Fibroblast of skin of back (primary cell): ENCODE results near the gene ANKRD6.

Experiments used
- DNase-seq: peaks from one replicate; pipeline ENCODE4 v3.0.0-alpha.2; 2013

ANKRD6 gene

GRCh38 chr6:89566008-89566800, 133.3 kb downstream of the ANKRD6 start:
- DNase-seq: no peak

DNA sequence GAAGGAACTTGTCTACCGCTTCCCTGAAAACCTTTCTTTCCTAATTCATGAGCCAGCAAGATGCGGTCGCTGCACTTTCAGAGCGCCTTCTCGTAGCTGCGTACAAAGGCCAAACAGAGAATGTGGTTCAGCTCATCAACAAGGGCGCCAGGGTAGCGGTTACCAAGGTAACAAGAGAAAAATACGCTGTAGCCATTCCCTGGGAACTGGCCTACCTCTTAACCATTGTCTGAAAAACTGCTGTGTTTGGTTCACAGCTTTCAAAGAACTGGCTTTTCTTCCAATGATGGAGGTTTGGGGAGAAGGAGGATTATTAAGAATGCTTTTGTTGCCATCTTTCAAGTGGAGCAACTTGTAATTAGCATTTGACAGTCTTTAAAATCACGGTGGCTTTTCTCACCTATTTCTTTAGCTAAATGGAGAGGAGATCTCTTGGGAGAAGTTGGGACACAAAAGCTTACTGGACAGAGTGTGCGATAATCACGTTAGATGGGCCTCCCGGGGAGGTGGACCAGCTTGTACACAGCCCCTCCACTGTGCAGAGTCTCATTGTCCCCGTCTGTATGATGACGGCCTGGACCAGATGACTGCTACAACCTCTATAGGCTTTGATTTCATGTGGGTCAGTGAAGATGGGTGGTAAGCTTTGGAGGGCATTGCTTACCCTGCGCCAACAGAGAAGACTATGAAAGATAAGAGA, 134.1 kb downstream of the ANKRD6 start:
- no peak for DNase-seq

- no peak for DNase-seq
Measured at GRCh38 chr6:89567630-89568390, 134.9 kb downstream of the ANKRD6 start.

- DNase-seq: no peak
Measured at GRCh38 chr6:89574910-89575561, 142.1 kb downstream of the ANKRD6 start.

GRCh38 chr6:89575562-89575960, 142.6 kb downstream of the ANKRD6 start:
- DNase-seq: peak; percentile 48

- no peak for DNase-seq
Measured at GRCh38 chr6:89580997-89581666, 148.2 kb downstream of the ANKRD6 start.

- DNase-seq: no peak
Measured at GRCh38 chr6:89581689-89582088, 148.7 kb downstream of the ANKRD6 start.

DNA sequence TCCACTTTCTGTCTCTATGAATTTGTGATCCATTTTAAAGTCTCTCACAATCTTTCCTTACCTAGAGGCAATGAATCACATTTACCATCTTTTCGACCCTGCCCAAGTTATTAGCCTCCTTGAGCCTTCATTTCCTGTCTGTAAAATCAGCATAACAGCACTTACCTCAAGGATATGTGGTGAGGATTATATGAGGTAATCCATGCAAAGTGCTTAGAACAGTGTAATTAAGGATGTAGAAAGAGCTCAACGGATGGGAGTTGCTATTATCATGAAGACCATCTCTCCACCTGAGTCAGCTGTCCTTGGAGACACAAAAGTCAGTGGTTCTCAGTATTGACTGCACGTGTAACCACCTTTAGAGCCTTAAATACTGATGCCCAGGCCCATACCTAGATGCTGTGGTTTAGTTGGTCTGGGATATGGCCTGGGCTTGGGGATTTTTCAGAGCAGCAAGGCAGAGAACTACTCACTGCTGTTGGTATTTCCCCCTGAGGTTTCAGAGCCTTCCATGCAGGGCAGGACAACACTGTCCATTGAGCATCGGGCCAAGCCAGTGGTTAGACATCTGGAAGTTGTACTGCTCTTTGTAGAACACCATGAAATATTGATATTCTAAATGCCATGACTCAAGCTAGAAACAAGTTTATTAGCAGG, 149.8 kb downstream of the ANKRD6 start:
- no peak for DNase-seq

GRCh38 chr6:89583559-89583958, 150.6 kb downstream of the ANKRD6 start:
- no peak for DNase-seq

DNA sequence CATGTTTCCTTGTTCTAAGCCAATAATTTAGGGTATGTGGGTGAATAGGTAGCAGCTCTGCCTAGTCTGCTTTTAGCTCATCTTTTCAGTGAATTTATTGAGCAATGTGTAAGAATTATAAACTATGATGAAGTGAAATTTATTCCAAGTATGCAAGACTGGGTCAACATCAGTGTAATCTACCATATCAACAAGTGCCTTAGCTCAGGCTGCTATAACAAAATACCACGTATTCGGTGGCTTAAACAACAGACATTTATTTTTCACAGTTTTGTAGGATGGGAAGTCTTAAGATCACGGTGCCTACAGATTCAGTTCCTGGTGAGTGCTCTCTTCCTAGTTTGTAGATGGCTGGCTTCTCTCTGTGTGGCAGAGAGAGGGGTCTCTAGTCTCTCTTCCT, 151.6 kb downstream of the ANKRD6 start:
- no peak for DNase-seq

DNA sequence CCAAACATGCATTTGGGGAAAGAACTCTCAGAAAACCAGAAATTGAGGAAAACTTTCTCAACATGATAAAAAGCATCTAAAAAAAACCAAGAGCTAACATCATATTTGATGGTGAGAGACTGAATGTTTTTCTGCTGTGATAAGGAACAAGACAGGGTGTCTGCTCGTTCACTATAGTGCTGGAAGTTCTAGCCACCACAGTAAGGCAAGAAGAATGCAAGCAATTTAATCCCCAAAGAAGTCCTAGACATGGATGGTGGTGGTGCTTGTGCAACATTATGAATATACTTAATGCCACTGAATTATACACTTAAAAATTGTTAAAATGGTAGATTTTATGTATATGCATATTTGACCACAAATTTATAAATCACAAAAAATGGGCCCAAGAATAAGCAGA, 152.2 kb downstream of the ANKRD6 start:
- DNase-seq: peak; percentile 72

DNA sequence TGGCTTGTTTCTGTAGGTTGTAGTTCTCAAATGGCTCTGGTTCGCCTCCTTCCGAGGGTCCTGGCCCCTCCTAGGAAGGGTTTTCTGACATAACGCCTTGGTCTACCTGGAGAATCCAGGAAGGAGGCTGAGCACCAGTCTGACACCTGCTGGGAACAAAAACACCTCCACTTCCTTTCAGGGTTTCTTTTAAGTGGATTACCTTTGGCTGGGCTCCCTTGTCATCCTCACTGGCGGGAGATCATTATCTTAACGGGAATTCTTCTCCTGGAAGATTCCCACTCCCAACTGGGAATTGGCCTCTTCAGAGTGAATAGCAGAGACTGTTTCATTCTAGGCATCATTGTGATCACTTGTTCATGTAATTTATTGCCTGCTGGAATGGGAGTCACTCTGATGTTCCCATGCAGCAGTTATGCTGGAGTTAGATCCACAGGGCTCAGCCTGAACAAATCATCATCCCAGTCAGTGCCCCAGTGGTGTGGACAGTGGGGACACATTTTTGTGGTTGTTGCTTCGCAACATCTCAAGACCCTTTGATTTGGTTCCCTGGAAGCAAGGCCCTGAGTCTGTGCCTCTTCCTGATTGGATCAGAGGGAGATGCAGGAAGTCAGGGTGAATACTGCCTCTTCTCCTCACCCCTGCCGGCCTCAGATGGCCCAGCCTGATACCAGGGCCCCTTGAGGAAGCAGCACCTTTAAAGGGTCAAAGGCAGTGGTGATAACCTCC, 156.5 kb downstream of the ANKRD6 start:
- DNase-seq: no peak

GRCh38 chr6:89590133-89590532, 157.2 kb downstream of the ANKRD6 start:
- DNase-seq: no peak

GRCh38 chr6:89591745-89592144, 158.8 kb downstream of the ANKRD6 start:
- no peak for DNase-seq

DNA sequence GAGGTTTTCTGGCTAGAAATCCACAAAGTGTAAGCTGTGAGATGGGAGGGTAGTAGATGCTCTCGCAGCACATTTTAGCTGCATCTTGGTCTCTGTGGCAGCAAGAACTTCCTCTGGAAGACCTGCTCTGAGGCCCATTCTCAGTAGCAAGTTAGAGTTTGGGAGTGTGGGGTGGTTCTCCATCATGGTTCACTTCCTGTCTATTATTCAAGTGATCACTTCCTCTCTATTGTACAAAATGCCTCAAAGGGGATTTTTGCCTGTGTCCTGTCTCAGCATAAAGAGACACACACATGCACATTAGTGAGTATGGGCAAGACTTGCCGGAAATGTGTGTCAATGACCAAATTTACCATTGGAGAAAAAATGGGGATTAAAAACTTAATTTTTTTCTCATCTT, 163.1 kb downstream of the ANKRD6 start:
- DNase-seq: no peak

DNA sequence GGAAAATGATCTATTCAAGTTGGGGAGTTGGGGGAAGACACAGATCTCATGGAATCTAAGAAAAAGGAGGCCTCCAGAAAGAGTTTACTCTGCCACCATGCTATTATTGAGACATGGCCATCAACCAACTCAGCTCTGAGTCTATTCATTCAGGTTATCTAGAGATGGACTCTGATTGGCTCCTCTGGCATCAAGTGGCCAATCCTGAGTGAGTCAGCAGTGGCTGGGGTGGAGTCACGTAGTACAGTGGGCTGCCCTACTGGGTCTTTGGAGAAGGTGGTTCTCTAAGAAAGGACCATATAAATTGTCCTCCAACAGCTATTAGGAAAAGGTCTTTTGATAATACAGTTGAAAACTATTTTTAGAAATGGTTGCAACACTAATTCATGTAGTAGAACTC, 163.5 kb downstream of the ANKRD6 start:
- DNase-seq: no peak

DNA sequence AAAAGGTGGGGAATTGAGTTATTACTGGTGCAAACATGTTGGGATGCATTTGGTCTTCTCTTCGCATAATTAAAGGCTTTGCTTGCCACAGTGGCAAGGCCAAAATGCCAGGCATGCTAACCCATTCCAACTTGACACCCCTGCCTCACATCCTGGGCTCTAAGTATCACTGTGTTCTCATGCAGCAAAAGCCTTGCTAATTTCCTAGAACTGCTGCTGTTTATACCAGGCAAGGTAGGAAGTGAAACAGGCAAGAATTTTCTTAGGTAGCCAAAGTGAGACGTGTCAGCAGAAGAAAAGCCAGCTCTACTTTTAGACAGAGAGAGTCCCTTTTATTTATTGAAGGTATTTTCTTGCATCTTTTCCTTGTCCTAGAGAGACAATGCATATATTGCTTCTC, 164.4 kb downstream of the ANKRD6 start:
- DNase-seq: no peak

GRCh38 chr6:89597988-89598387, 165.0 kb downstream of the ANKRD6 start:
- peak; percentile 67 for DNase-seq

- DNase-seq: no peak
Measured at GRCh38 chr6:89599727-89600126, 166.8 kb downstream of the ANKRD6 start.

DNA sequence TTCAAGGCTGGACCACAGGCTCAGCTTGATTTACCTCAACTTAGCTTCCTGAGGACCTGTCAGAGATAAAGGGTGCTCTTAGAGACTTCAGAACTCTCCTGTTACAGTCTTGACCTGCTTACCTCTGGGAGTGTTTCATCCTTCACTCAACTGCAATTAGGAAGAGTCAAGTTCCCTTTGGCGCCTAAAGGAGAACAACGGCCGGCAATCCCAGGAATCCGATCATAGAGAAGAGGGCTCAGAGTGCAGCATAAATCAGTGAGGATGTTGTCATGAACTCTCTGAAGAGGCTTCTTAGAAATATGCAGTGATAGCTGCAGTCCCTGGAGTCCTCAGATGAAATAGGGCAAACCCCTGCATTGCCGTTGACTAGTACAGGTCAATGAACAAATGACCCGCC, 169.2 kb downstream of the ANKRD6 start:
- no peak for DNase-seq

GRCh38 chr6:89604653-89605052, 171.7 kb downstream of the ANKRD6 start:
- DNase-seq: no peak
